BJ (cell line): ENCODE data around the gene TPM4. TPM values are rescaled to one million over a fixed set of nuclear protein-coding genes. Genes with fewer than 3 reads are reported as not detected.

Experiments
- CTCF ChIA-PET: fragments of 350-600 bp; formaldehyde crosslinking; extraction: SDS; loops from one replicate; lab custom pipeline; 2021; ENCODE audit warnings: antibody characterized with exemption, inconsistent platforms; lab: Yijun Ruan, JAX
- POLR2A ChIA-PET: fragments of 300-600 bp; sonication (Branson Sonifier 250); formaldehyde crosslinking; extraction: SDS; loops from one replicate; lab custom pipeline; 2021; ENCODE audit warnings: antibody characterized with exemption; lab: Charles Lee
- DNase-seq: peaks from one replicate; pipeline ENCODE4 v3.0.0-alpha.2; 2011; ENCODE audit warnings: low read depth
- H3K27me3 ChIP-seq: 2 replicates; pipeline ENCODE4 v1.6.0; 2011; ENCODE audit warnings: low read length; ENCODE audit not compliant: control insufficient read depth, insufficient read depth
- H3K36me3 ChIP-seq: 2 replicates; pipeline ENCODE4 v1.5.1; 2011; ENCODE audit warnings: low read length; ENCODE audit not compliant: control insufficient read depth, insufficient read depth
- H3K4me3 ChIP-seq: 2 replicates; pipeline ENCODE4 v1.5.1; 2011; ENCODE audit warnings: low read depth, mild to moderate bottlenecking, control low read depth, low read length
- polyA plus RNA-seq: library from polyadenylated mRNA; depleted of rRNA; stranded (reverse); fragments of >200 nt; gene quantifications from 2 replicates; pipeline ENCODE4 v1.2.3, GENCODE V29; 2011
- TF ChIP-seq, protein P1 (sequence below): IDR thresholded peaks from 2 replicates; pipeline ENCODE4 v1.5.1; 2011; ENCODE audit warnings: low read depth, mild to moderate bottlenecking, control low read depth, inconsistent platforms, low read length, moderate library complexity; ENCODE audit not compliant: insufficient read depth

Gene TPM4
- polyA plus RNA-seq, 1 experiment = 942 TPM

DNA sequence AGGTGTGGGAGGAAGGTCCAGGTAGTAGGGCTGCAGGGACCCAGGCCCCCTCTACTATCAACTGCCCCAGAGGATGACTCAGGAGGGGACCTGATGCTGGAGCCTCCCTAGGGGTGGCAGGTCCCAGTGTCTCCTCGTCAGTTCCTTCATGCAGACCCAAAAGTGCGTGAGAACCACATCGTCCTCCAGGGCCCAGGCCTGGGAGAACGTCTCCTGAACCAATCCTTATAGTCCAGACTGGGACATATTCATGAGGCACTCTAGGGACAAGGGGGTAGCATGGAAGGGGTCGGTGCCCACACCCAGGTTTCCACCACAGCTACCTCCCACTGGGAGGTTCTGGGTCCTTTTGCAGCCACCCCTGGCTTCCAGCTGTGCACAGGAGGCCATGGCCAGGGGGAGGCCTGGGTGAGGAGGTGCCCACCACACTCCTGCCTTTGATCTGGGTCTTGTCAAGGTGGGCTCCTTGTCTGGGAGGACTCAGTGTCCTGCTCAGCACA lies 38.0 kb upstream of the TPM4 start:
- no peaks in the 10 kb centered on the region for H3K27me3 ChIP-seq
- no peak overlapping the region for H3K4me3 ChIP-seq
- no peaks in the 10 kb centered on the region for H3K36me3 ChIP-seq
- DNase-seq = no peak
- ChIA-PET CTCF (no interaction called here), POLR2A (no interaction called here)
- TF ChIP-seq, protein P1, sequence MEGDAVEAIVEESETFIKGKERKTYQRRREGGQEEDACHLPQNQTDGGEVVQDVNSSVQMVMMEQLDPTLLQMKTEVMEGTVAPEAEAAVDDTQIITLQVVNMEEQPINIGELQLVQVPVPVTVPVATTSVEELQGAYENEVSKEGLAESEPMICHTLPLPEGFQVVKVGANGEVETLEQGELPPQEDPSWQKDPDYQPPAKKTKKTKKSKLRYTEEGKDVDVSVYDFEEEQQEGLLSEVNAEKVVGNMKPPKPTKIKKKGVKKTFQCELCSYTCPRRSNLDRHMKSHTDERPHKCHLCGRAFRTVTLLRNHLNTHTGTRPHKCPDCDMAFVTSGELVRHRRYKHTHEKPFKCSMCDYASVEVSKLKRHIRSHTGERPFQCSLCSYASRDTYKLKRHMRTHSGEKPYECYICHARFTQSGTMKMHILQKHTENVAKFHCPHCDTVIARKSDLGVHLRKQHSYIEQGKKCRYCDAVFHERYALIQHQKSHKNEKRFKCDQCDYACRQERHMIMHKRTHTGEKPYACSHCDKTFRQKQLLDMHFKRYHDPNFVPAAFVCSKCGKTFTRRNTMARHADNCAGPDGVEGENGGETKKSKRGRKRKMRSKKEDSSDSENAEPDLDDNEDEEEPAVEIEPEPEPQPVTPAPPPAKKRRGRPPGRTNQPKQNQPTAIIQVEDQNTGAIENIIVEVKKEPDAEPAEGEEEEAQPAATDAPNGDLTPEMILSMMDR = no peak

DNA sequence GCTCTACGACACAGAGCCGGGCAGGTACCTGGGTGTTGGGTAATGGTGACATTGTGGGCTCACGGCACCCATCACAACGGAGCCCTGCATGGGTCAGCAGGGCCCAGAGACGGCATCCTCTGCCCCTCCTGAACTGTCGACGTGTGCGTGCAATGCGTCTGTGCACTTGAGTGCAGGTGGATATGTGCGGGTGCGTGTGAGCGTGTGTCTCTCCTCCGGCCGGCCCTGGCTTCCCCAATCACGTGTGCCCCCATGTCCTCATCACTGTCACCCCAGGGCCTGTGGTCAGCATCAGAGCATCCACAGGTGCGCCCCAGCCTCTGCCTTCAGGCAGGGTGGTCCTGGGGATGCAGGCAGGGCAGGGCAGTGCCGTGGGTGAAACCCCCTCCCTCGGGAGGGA lies 37.2 kb upstream of the TPM4 start:
- TF ChIP-seq, protein P1 = no peak
- Histone ChIP-seq H3K4me3 (no peak overlapping the region), H3K36me3 (no peaks in the 10 kb centered on the region), H3K27me3 (no peaks in the 10 kb centered on the region)
- CTCF ChIA-PET = interaction anchor here (3.2 to 5.6 kb wide), 5 partner anchors 13 to 147 kb away, joined by 22 to 61 read pairs (median 42); partner anchors contain the start of genes FAM32A and RAB8A
- POLR2A ChIA-PET = no interaction called here
- no peak for DNase-seq

DNA sequence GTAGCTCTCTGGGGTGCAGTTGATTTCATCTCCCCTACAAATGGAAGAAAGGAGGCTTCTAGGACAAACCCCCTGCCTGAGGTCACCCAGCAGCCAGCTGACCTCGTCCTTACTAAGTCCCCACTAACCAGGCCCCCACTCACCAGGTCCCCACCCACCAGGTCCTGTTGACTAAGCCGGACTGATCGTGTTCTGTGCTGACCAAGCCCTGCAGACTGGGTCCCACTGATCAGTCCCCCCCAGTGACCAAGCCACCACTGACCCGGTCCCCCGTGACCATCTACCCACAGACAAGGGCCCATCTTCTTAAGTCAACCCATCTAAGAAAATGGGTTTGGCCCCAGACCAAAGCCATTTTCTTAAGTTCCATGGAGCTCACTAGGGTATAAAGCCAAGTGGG lies 36.8 kb upstream of the TPM4 start:
- ChIA-PET CTCF (interaction anchor here (3.2 to 5.6 kb wide), 5 partner anchors 12 to 147 kb away, joined by 22 to 61 read pairs (median 42); partner anchors contain the start of genes FAM32A and RAB8A), POLR2A (no interaction called here)
- Histone ChIP-seq H3K36me3 (no peaks in the 10 kb centered on the region), H3K4me3 (no peak overlapping the region), H3K27me3 (no peaks in the 10 kb centered on the region)
- DNase-seq = no peak
- TF ChIP-seq, protein P1 = no peak

DNA sequence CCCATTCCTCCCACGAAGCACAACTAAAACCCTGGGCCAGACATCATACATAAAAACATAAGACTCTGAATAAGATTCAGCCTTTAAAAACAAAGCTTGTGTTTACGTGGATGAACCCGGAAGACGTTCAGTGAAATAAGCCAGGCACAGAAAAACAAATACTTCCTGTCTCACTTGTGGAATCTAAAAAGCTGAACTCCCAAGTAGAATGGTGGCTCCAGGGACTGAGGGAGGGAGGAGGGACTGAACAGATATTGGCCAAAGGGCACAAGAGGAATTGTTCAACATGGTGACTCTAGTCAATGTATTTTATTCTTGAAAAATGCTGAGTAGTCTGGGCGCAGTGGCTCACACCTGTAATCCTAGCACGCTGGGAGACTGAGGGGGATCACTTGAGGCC lies 35.7 kb upstream of the TPM4 start:
- Histone ChIP-seq H3K4me3 (no peak overlapping the region), H3K27me3 (no peaks in the 10 kb centered on the region), H3K36me3 (no peaks in the 10 kb centered on the region)
- TF ChIP-seq, protein P1 = no peak
- ChIA-PET CTCF (interaction anchor here (0.7 to 5.6 kb wide), 23 partner anchors 8 to 157 kb away, joined by 3 to 61 read pairs (median 7); partner anchors contain the start of genes AP1M1, FAM32A, RAB8A and TPM4), POLR2A (interaction anchor here (0.5 kb wide), 1 partner anchor 33 kb away, joined by 9 read pairs; no protein-coding TSS in a partner anchor)
- no peak for DNase-seq

DNA sequence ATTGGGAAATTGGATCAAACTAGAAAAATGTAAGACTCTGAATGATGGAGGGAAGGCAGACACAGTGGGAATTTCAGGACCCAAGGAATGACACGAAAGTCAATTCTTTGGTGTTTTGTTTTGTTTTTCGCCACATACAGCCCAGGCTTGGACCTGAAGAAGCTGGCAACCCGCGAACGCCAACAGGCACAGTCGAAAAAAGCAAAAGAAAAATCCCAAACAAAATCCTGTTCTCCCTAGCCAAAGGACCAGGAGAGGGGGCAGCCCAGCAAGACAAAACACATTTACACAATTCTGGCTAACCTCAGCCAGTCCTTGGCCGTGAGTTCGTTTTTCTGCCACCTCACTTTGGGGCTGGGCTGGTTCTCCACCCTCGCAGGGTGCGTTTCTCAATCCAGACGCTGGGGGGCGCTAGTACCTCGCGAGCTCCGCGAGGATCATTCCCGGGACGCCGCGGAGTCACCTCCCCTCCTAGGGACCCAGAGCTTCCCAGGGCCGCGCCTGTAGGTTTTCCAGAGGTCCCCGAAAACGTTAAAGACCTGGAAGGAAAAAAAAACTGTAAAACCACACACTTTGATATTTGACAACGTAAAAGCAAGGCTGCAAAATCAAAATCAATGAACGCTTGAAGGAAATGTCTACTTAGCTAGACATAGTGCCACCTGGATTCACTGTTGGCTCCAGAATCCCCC lies 34.9 kb upstream of the TPM4 start:
- ChIA-PET POLR2A (interaction anchor here (0.7 kb wide), 1 partner anchor 21 kb away, joined by 4 read pairs; no protein-coding TSS in a partner anchor), CTCF (interaction anchor here (0.6 to 5.6 kb wide), 38 partner anchors 9 to 604 kb away, joined by 3 to 61 read pairs (median 4); partner anchors contain the start of genes AP1M1, FAM32A, RAB8A and TPM4)
- Histone ChIP-seq H3K36me3 (no peaks in the 10 kb centered on the region), H3K4me3 (no peak overlapping the region), H3K27me3 (no peaks in the 10 kb centered on the region)
- no peak for DNase-seq
- TF ChIP-seq, protein P1 = peak; percentile 98
